Panc1 (cell line): ENCODE measurements around the gene TAMALIN.

Source experiments
- POLR2AphosphoS5 ChIP-seq: IDR thresholded peaks from 2 replicates; pipeline ENCODE4 v1.6.1; 2012; ENCODE audit warnings: mild to moderate bottlenecking, low read depth, low read length, moderate library complexity
- SIN3A ChIP-seq: IDR thresholded peaks from 2 replicates; pipeline ENCODE4 v1.6.1; 2012; ENCODE audit warnings: low read depth, mild to moderate bottlenecking, low read length, moderate library complexity, borderline replicate concordance; ENCODE audit not compliant: insufficient read depth
- TF ChIP-seq, protein P1 (sequence below): fragments of 450-650 bp; IDR thresholded peaks from 2 replicates; pipeline ENCODE4 v1.5.1; 2017; ENCODE audit warnings: mild to moderate bottlenecking

DNA sequence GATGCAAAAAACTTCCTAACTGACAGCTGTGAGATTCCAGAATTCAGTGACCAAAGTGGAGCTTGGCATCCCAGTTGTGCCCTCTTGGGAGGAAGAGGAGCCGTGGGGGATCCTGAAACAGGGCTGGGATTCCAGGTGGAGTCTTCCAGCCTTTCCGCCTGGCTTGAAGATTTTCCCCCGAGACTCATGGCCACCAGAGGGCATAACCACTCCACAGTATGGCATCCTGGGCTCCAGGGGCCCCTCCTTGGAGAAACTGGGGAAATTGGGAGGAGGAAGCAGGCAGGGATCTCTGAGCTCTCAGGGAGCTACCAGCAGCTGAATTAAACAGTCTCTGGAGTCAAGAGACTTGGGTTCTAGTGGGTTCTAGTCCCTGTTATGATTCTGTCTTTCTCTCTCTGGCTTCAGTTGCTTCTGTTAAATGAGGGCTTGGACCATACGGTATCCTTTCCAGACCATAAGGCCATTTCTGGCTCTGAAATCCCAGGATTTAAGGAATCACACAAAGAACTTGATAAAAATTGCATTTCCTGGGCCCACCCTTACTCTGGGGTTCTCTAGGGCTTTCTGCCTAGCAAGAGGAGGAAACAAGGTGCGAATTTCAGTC is 2.6 kb upstream of the TAMALIN start:
- TF ChIP-seq, protein P1, sequence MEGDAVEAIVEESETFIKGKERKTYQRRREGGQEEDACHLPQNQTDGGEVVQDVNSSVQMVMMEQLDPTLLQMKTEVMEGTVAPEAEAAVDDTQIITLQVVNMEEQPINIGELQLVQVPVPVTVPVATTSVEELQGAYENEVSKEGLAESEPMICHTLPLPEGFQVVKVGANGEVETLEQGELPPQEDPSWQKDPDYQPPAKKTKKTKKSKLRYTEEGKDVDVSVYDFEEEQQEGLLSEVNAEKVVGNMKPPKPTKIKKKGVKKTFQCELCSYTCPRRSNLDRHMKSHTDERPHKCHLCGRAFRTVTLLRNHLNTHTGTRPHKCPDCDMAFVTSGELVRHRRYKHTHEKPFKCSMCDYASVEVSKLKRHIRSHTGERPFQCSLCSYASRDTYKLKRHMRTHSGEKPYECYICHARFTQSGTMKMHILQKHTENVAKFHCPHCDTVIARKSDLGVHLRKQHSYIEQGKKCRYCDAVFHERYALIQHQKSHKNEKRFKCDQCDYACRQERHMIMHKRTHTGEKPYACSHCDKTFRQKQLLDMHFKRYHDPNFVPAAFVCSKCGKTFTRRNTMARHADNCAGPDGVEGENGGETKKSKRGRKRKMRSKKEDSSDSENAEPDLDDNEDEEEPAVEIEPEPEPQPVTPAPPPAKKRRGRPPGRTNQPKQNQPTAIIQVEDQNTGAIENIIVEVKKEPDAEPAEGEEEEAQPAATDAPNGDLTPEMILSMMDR: peak; percentile 85
- TF ChIP-seq POLR2AphosphoS5 (no peak), SIN3A (no peak)
